Measurements from ENCODE around the gene ELOVL6.
"Not testable (repeated sequence)": the region's sequence is repeated elsewhere in the genome, so short reads cannot be mapped to it uniquely, and the experiment has no call there.

The ELOVL6 gene

GRCh38 chr4:110107866-110108265 is 90.5 kb downstream of the ELOVL6 start:
- Mint-ChIP-seq H3K9me3 (no peaks in the 10 kb centered on the region), H3K36me3 (ENCODE audit: low read depth) (peaks cover 12% of the 10 kb centered on the region), H3K27me3 (no peaks in the 10 kb centered on the region), H3K27ac (no peak overlapping the region), H3K4me3 (no peak overlapping the region), H3K4me1 (ENCODE audit: low read depth) (peaks cover 8% of the 10 kb centered on the region)
- no peak for DNase-seq

- Mint-ChIP-seq H3K4me1 (ENCODE audit: low read depth) (peaks cover 8% of the 10 kb centered on the region), H3K36me3 (ENCODE audit: low read depth) (peaks cover 10% of the 10 kb centered on the region), H3K27ac (no peak overlapping the region), H3K4me3 (no peak overlapping the region), H3K9me3 (no peaks in the 10 kb centered on the region), H3K27me3 (no peaks in the 10 kb centered on the region)
- DNase-seq = no peak
Observed at GRCh38 chr4:110106931-110107296, 91.5 kb downstream of the ELOVL6 start.

GRCh38 chr4:110104661-110105060 is 93.8 kb downstream of the ELOVL6 start:
- Mint-ChIP-seq H3K27ac (no peak overlapping the region), H3K4me1 (ENCODE audit: low read depth) (peaks cover 11% of the 10 kb centered on the region), H3K27me3 (no peaks in the 10 kb centered on the region), H3K36me3 (ENCODE audit: low read depth) (peaks cover 10% of the 10 kb centered on the region), H3K9me3 (no peaks in the 10 kb centered on the region), H3K4me3 (no peak overlapping the region)
- DNase-seq = no peak

GRCh38 chr4:110099638-110100037 is 98.8 kb downstream of the ELOVL6 start:
- H3K9me3 Mint-ChIP-seq = no peaks in the 10 kb centered on the region
- no peak overlapping the region for H3K4me3 Mint-ChIP-seq
- H3K36me3 Mint-ChIP-seq (ENCODE audit: low read depth) = peaks cover 3% of the 10 kb centered on the region
- H3K27me3 Mint-ChIP-seq = no peaks in the 10 kb centered on the region
- H3K27ac Mint-ChIP-seq = no peak overlapping the region
- DNase-seq = no peak
- peaks cover 5% of the 10 kb centered on the region for H3K4me1 Mint-ChIP-seq (ENCODE audit: low read depth)

GRCh38 chr4:110096405-110096804 is 102.0 kb downstream of the ELOVL6 start:
- Mint-ChIP-seq H3K4me3 (no peak overlapping the region), H3K9me3 (no peaks in the 10 kb centered on the region), H3K27ac (no peak overlapping the region), H3K36me3 (ENCODE audit: low read depth) (no peaks in the 10 kb centered on the region), H3K27me3 (no peaks in the 10 kb centered on the region), H3K4me1 (ENCODE audit: low read depth) (peaks cover 12% of the 10 kb centered on the region)
- no peak for DNase-seq

- no peak for DNase-seq
- no peak overlapping the region for H3K4me3 Mint-ChIP-seq
- no peaks in the 10 kb centered on the region for H3K27me3 Mint-ChIP-seq
- peaks cover 42% of the 10 kb centered on the region for H3K4me1 Mint-ChIP-seq (ENCODE audit: low read depth)
- H3K36me3 Mint-ChIP-seq (ENCODE audit: low read depth) = peaks cover 6% of the 10 kb centered on the region
- H3K27ac Mint-ChIP-seq = no peak overlapping the region
- H3K9me3 Mint-ChIP-seq = no peaks in the 10 kb centered on the region
Observed at GRCh38 chr4:110092646-110093045, 105.8 kb downstream of the ELOVL6 start.

GRCh38 chr4:110091434-110092140 is 106.8 kb downstream of the ELOVL6 start:
- Mint-ChIP-seq H3K27me3 (no peaks in the 10 kb centered on the region), H3K4me1 (ENCODE audit: low read depth) (peaks cover 53% of the 10 kb centered on the region), H3K9me3 (no peaks in the 10 kb centered on the region), H3K27ac (peak overlapping the region; percentile 5), H3K4me3 (no peak overlapping the region), H3K36me3 (ENCODE audit: low read depth) (peaks cover 6% of the 10 kb centered on the region)
- DNase-seq = no peak

- Mint-ChIP-seq H3K27me3 (no peaks in the 10 kb centered on the region), H3K27ac (peak overlapping the region; percentile 95), H3K36me3 (ENCODE audit: low read depth) (peaks cover 6% of the 10 kb centered on the region), H3K4me3 (peak overlapping the region; percentile 54), H3K9me3 (peaks cover 2% of the 10 kb centered on the region), H3K4me1 (ENCODE audit: low read depth) (peaks cover 72% of the 10 kb centered on the region)
- DNase-seq = no peak
Observed at GRCh38 chr4:110088670-110089069, 109.7 kb downstream of the ELOVL6 start.

- Mint-ChIP-seq H3K27me3 (no peaks in the 10 kb centered on the region), H3K36me3 (ENCODE audit: low read depth) (peaks cover 6% of the 10 kb centered on the region), H3K9me3 (peaks cover 2% of the 10 kb centered on the region), H3K4me3 (no peak overlapping the region), H3K27ac (peak overlapping the region; percentile 95), H3K4me1 (ENCODE audit: low read depth) (peaks cover 72% of the 10 kb centered on the region)
- no peak for DNase-seq
Observed at GRCh38 chr4:110087070-110087708, 111.2 kb downstream of the ELOVL6 start.

GRCh38 chr4:110085131-110085530 is 113.3 kb downstream of the ELOVL6 start:
- Mint-ChIP-seq H3K4me3 (no peak overlapping the region), H3K9me3 (peaks cover 2% of the 10 kb centered on the region), H3K27me3 (no peaks in the 10 kb centered on the region), H3K27ac (peak overlapping the region; percentile 48), H3K36me3 (ENCODE audit: low read depth) (peaks cover 6% of the 10 kb centered on the region), H3K4me1 (ENCODE audit: low read depth) (peaks cover 55% of the 10 kb centered on the region)
- DNase-seq = no peak

GRCh38 chr4:110084154-110084553 is 114.3 kb downstream of the ELOVL6 start:
- no peaks in the 10 kb centered on the region for H3K27me3 Mint-ChIP-seq
- H3K4me3 Mint-ChIP-seq = no peak overlapping the region
- H3K36me3 Mint-ChIP-seq (ENCODE audit: low read depth) = peaks cover 3% of the 10 kb centered on the region
- H3K9me3 Mint-ChIP-seq = peaks cover 2% of the 10 kb centered on the region
- no peak overlapping the region for H3K27ac Mint-ChIP-seq
- peaks cover 45% of the 10 kb centered on the region for H3K4me1 Mint-ChIP-seq (ENCODE audit: low read depth)
- no peak for DNase-seq

GRCh38 chr4:110078148-110078547 is 120.3 kb downstream of the ELOVL6 start:
- DNase-seq; H3K4me3 Mint-ChIP-seq; H3K36me3 Mint-ChIP-seq (ENCODE audit: low read depth); H3K27ac Mint-ChIP-seq; H3K27me3 Mint-ChIP-seq: not testable (repeated sequence)
- H3K9me3 Mint-ChIP-seq = peaks cover 10% of the 10 kb centered on the region
- H3K4me1 Mint-ChIP-seq (ENCODE audit: low read depth) = peaks cover 11% of the 10 kb centered on the region

- not testable (repeated sequence) for H3K27me3 Mint-ChIP-seq; H3K4me3 Mint-ChIP-seq; H3K27ac Mint-ChIP-seq; H3K36me3 Mint-ChIP-seq (ENCODE audit: low read depth); DNase-seq
- peaks cover 10% of the 10 kb centered on the region for H3K9me3 Mint-ChIP-seq
- H3K4me1 Mint-ChIP-seq (ENCODE audit: low read depth) = peaks cover 11% of the 10 kb centered on the region
Observed at GRCh38 chr4:110076828-110077227, 121.6 kb downstream of the ELOVL6 start.

- DNase-seq = no peak
- Mint-ChIP-seq H3K9me3 (peaks cover 10% of the 10 kb centered on the region), H3K4me3 (no peak overlapping the region), H3K27ac (no peak overlapping the region), H3K4me1 (ENCODE audit: low read depth) (peaks cover 11% of the 10 kb centered on the region), H3K27me3 (no peaks in the 10 kb centered on the region), H3K36me3 (ENCODE audit: low read depth) (no peaks in the 10 kb centered on the region)
Observed at GRCh38 chr4:110075891-110076290, 122.5 kb downstream of the ELOVL6 start.

- Mint-ChIP-seq H3K9me3 (peaks cover 10% of the 10 kb centered on the region), H3K27me3 (no peaks in the 10 kb centered on the region), H3K27ac (no peak overlapping the region), H3K4me1 (ENCODE audit: low read depth) (peaks cover 11% of the 10 kb centered on the region), H3K36me3 (ENCODE audit: low read depth) (peaks cover 3% of the 10 kb centered on the region), H3K4me3 (no peak overlapping the region)
- no peak for DNase-seq
Observed at GRCh38 chr4:110075083-110075738, 123.2 kb downstream of the ELOVL6 start.

All from activated T-cell treated with anti-CD3 and anti-CD28 coated beads, Interleukin-2, amount 50 U/mL, for 24 hours (primary cell).